Measurements from ENCODE around the gene SARM1.

SARM1 gene

DNA sequence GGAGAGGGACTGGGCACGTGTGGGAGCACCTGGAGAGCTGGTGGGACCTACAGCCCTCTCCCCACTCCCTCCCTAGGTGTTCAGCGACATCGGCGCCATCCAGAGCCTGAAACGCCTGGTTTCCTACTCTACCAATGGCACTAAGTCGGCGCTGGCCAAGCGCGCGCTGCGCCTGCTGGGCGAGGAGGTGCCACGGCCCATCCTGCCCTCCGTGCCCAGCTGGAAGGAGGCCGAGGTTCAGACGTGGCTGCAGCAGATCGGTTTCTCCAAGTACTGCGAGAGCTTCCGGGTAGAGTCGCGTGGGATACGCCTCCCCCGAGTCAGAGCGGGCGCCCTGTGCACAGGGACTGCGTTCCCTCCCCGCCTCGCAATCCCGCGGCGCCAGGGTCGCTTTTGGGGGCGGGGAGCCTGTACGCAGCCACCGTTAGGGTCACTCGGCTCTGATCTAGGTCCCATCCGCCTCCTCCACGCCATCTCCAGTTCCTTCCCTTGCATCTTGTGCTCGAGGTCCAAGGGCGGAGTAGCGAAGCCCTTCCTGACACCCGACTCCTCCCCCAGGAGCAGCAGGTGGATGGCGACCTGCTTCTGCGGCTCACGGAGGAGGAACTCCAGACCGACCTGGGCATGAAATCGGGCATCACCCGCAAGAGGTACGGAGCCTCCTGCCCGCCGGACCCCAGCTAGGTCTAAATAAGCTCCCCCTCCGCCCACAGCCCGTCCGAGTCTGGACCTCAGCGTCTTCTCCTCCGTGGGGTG is 13.0 kb downstream of the SARM1 start:
- peaks cover 42% of the 10 kb centered on the region for H3K27me3 ChIP-seq (ENCODE audit: control insufficient read depth, insufficient read depth, low read length)
- H3K4me3 ChIP-seq (ENCODE audit: low read length), result peak overlapping the region; percentile 56; the same call in 1 of the 2 replicates
- H3K9me3 ChIP-seq (ENCODE audit: control insufficient read depth, insufficient read depth, low read length), result no peaks in the 10 kb centered on the region
- peaks cover 3% of the 10 kb centered on the region for H3K4me1 ChIP-seq (ENCODE audit: control insufficient read depth, insufficient read depth, low read length)
- H3K27ac ChIP-seq (ENCODE audit: low read length), result no peak overlapping the region
- H3K36me3 ChIP-seq (ENCODE audit: control insufficient read depth, insufficient read depth, low read length), result no peaks in the 10 kb centered on the region; the same call in 1 of the 2 replicates
- no CpG with 5 or more reads among the region's 56 CpGs for WGBS (ENCODE audit: insufficient coverage, insufficient read length)
- DNase-seq (ENCODE audit: low read depth, low spot score), result no peak

DNA sequence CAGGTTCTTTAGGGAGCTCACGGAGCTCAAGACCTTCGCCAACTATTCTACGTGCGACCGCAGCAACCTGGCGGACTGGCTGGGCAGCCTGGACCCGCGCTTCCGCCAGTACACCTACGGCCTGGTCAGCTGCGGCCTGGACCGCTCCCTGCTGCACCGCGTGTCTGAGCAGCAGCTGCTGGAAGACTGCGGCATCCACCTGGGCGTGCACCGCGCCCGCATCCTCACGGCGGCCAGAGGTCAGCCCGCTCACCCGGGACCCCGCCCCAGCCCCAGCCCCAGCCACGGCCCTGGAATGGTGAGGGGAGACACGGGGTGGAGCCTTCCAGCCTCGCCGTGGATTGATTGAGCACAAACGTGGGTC is 13.5 kb downstream of the SARM1 start:
- peak overlapping the region; percentile 56; the same call in 1 of the 2 replicates for H3K4me3 ChIP-seq (ENCODE audit: low read length)
- H3K27me3 ChIP-seq (ENCODE audit: control insufficient read depth, insufficient read depth, low read length), result peaks cover 42% of the 10 kb centered on the region
- peaks cover 3% of the 10 kb centered on the region for H3K4me1 ChIP-seq (ENCODE audit: control insufficient read depth, insufficient read depth, low read length)
- H3K9me3 ChIP-seq (ENCODE audit: control insufficient read depth, insufficient read depth, low read length), result no peaks in the 10 kb centered on the region
- H3K27ac ChIP-seq (ENCODE audit: low read length), result no peak overlapping the region
- no peak for DNase-seq (ENCODE audit: low read depth, low spot score)
- H3K36me3 ChIP-seq (ENCODE audit: control insufficient read depth, insufficient read depth, low read length), result no peaks in the 10 kb centered on the region; the same call in 1 of the 2 replicates
- no CpG with 5 or more reads among the region's 29 CpGs for WGBS (ENCODE audit: insufficient coverage, insufficient read length)

DNA sequence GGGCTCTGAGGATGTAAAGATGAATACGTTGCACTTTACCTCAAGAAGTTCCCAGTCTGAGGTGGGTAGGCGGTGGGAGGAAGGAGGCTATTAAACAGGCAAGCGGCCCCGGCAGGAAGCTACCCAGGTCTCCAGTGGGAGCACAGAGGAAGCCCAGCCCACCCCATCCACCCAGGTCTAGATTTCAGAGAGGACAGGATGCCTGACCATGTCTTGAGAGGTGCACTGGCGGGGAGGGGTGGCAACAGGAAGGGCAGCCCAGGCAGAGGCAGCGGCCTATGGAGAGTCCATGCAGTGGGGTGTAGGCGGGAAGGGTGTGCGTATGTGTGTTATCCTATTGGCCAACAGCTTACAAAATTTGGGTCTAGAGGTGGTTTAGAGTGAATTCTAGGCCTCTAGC is 13.9 kb downstream of the SARM1 start:
- WGBS (ENCODE audit: insufficient coverage, insufficient read length), result no CpG with 5 or more reads among the region's 8 CpGs
- Histone ChIP-seq H3K4me1 (ENCODE audit: control insufficient read depth, insufficient read depth, low read length) (peaks cover 3% of the 10 kb centered on the region), H3K36me3 (ENCODE audit: control insufficient read depth, insufficient read depth, low read length) (no peaks in the 10 kb centered on the region; the same call in 1 of the 2 replicates), H3K27me3 (ENCODE audit: control insufficient read depth, insufficient read depth, low read length) (peaks cover 38% of the 10 kb centered on the region), H3K27ac (ENCODE audit: low read length) (no peak overlapping the region), H3K9me3 (ENCODE audit: control insufficient read depth, insufficient read depth, low read length) (no peaks in the 10 kb centered on the region), H3K4me3 (ENCODE audit: low read length) (no peak overlapping the region; the same call in 1 of the 2 replicates)
- DNase-seq (ENCODE audit: low read depth, low spot score), result no peak

DNA sequence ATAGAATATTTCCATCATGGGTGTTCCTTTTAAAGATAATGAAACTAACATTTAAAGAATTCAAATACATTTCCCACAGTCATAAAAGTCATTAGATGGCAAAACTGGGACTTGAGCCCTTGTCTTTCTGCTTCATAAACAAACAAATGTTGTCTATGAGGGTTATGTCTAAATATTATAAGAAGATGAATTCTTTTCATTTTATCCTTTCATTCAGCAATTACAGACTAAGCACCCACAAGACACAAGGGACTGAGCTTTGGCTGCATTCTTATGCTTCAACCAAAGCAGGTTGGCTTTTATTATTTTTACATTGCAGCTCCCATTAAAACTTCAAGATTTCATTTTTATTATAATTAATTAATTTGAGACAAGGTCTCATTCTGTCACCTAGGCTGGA is 14.9 kb downstream of the SARM1 start:
- Histone ChIP-seq H3K9me3 (ENCODE audit: control insufficient read depth, insufficient read depth, low read length) (no peaks in the 10 kb centered on the region), H3K36me3 (ENCODE audit: control insufficient read depth, insufficient read depth, low read length) (no peaks in the 10 kb centered on the region; the same call in 1 of the 2 replicates), H3K4me1 (ENCODE audit: control insufficient read depth, insufficient read depth, low read length) (no peaks in the 10 kb centered on the region; the same call in 1 of the 2 replicates), H3K27ac (ENCODE audit: low read length) (no peak overlapping the region), H3K27me3 (ENCODE audit: control insufficient read depth, insufficient read depth, low read length) (peaks cover 30% of the 10 kb centered on the region; the same call in 1 of the 2 replicates), H3K4me3 (ENCODE audit: low read length) (no peak overlapping the region)
- DNase-seq (ENCODE audit: low read depth, low spot score), result no peak

DNA sequence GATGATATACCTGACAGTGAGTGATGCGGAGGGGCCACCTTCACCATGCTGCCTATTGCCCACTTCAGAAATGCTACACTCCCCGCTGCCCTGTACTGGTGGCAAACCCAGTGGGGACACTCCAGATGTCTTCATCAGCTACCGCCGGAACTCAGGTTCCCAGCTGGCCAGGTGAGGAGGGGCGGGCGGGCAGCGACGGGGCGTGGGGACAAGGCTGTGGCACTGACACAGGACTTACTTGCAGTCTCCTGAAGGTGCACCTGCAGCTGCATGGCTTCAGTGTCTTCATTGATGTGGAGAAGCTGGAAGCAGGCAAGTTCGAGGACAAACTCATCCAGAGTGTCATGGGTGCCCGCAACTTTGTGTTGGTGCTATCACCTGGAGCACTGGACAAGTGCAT is 16.6 kb downstream of the SARM1 start:
- H3K27me3 ChIP-seq (ENCODE audit: control insufficient read depth, insufficient read depth, low read length), result peaks cover 21% of the 10 kb centered on the region; the same call in 1 of the 2 replicates
- DNase-seq (ENCODE audit: low read depth, low spot score), result no peak
- H3K27ac ChIP-seq (ENCODE audit: low read length), result no peak overlapping the region
- H3K36me3 ChIP-seq (ENCODE audit: control insufficient read depth, insufficient read depth, low read length), result no peaks in the 10 kb centered on the region
- no CpG with 5 or more reads among the region's 11 CpGs for WGBS (ENCODE audit: insufficient coverage, insufficient read length)
- no peak overlapping the region for H3K4me3 ChIP-seq (ENCODE audit: low read length)
- no peaks in the 10 kb centered on the region for H3K4me1 ChIP-seq (ENCODE audit: control insufficient read depth, insufficient read depth, low read length)
- H3K9me3 ChIP-seq (ENCODE audit: control insufficient read depth, insufficient read depth, low read length), result no peaks in the 10 kb centered on the region

DNA sequence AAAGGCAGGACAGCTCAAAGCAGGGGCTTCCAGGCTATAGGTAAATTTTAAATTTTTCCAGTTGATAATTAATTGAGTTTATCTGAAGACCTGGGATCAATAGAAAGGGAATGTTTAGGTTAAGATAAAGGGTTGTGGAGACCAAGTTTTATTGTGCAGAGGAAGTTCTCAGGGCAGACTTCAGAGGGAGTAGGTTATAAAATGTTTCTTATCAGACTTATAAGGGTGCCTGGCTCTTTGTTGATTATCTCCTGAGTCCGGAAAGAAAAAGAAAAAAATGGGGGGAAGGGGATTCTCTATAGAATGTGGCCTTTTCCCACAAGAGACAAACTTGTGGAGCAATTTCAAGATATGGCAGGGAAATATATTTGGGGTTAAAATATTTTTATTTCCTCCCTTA is 18.6 kb downstream of the SARM1 start:
- no peaks in the 10 kb centered on the region for H3K4me1 ChIP-seq (ENCODE audit: control insufficient read depth, insufficient read depth, low read length)
- no CpG with 5 or more reads among the region's 1 CpG for WGBS (ENCODE audit: insufficient coverage, insufficient read length)
- H3K9me3 ChIP-seq (ENCODE audit: control insufficient read depth, insufficient read depth, low read length), result no peaks in the 10 kb centered on the region
- no peak overlapping the region for H3K4me3 ChIP-seq (ENCODE audit: low read length)
- no peaks in the 10 kb centered on the region for H3K36me3 ChIP-seq (ENCODE audit: control insufficient read depth, insufficient read depth, low read length)
- no peak for DNase-seq (ENCODE audit: low read depth, low spot score)
- H3K27me3 ChIP-seq (ENCODE audit: control insufficient read depth, insufficient read depth, low read length), result peaks cover 3% of the 10 kb centered on the region; the same call in 1 of the 2 replicates
- no peak overlapping the region for H3K27ac ChIP-seq (ENCODE audit: low read length)

DNA sequence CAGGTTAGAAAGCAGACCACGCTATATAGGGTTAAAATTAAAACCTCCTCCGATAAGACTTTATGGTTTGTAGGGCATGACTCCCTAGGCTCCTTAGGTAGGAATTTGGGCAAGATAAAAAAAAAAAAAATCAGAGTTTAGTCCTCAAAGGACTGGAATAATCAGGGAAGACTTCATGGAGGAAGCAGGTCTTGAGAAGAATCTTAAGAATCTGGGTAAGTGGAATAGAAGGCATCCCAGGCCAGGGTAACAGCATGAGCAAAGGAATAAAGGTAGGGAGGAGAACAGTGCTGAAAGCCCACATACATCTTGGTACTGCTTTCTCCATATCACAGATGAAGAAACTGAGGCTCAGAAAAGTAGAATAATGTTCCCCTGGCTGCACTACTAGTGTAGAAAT is 19.1 kb downstream of the SARM1 start:
- H3K9me3 ChIP-seq (ENCODE audit: control insufficient read depth, insufficient read depth, low read length), result no peaks in the 10 kb centered on the region
- H3K27me3 ChIP-seq (ENCODE audit: control insufficient read depth, insufficient read depth, low read length), result no peaks in the 10 kb centered on the region; the same call in 1 of the 2 replicates
- H3K4me3 ChIP-seq (ENCODE audit: low read length), result no peak overlapping the region
- DNase-seq (ENCODE audit: low read depth, low spot score), result no peak
- no peaks in the 10 kb centered on the region for H3K4me1 ChIP-seq (ENCODE audit: control insufficient read depth, insufficient read depth, low read length)
- no peak overlapping the region for H3K27ac ChIP-seq (ENCODE audit: low read length)
- WGBS (ENCODE audit: insufficient coverage, insufficient read length), result no CpG with 5 or more reads among the region's 2 CpGs
- H3K36me3 ChIP-seq (ENCODE audit: control insufficient read depth, insufficient read depth, low read length), result no peaks in the 10 kb centered on the region

DNA sequence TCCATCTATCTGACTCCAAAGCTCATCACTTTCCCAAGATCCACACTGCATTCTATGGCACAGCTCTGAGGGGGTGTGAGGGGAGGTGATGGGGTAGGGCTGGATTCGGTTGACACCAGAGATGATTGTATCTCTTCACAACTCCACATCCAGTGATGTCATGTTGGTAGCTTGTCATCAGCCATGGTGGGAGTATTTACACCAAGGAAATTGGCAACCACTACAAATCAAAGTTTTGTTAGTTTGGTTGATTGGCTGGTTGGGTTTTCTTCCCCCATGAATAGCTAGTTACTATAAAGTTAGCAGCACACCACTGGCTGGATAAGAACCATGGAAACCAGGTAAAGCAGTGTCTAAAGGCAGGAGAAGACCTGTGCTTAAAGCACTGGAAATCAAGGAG is 19.5 kb downstream of the SARM1 start:
- no CpG with 5 or more reads among the region's 1 CpG for WGBS (ENCODE audit: insufficient coverage, insufficient read length)
- no peaks in the 10 kb centered on the region for H3K36me3 ChIP-seq (ENCODE audit: control insufficient read depth, insufficient read depth, low read length)
- no peaks in the 10 kb centered on the region for H3K9me3 ChIP-seq (ENCODE audit: control insufficient read depth, insufficient read depth, low read length)
- H3K4me1 ChIP-seq (ENCODE audit: control insufficient read depth, insufficient read depth, low read length), result no peaks in the 10 kb centered on the region
- DNase-seq (ENCODE audit: low read depth, low spot score), result no peak
- H3K27me3 ChIP-seq (ENCODE audit: control insufficient read depth, insufficient read depth, low read length), result no peaks in the 10 kb centered on the region
- H3K27ac ChIP-seq (ENCODE audit: low read length), result no peak overlapping the region
- H3K4me3 ChIP-seq (ENCODE audit: low read length), result no peak overlapping the region

DNA sequence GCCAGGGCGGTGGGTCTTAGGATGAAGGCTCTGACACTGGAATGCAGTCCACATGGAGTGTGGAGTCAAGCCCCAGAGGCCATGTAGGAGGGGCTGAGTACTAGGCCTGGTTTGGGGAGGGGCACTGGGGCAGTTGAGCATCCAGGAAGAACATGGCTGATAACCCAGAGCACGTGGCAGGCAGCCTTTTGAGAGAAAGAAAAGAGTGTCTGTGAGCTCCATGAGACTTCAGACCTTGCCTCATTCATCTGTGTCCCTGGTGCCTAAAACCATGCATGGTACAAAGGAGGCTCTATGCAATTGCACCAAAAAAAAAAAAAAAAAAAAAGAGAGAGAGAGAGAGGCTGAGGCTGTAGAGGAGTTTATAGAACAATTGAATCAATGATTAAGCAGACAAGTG is 19.9 kb downstream of the SARM1 start:
- Histone ChIP-seq H3K9me3 (ENCODE audit: control insufficient read depth, insufficient read depth, low read length) (no peaks in the 10 kb centered on the region), H3K36me3 (ENCODE audit: control insufficient read depth, insufficient read depth, low read length) (no peaks in the 10 kb centered on the region), H3K27ac (ENCODE audit: low read length) (no peak overlapping the region), H3K27me3 (ENCODE audit: control insufficient read depth, insufficient read depth, low read length) (no peaks in the 10 kb centered on the region), H3K4me1 (ENCODE audit: control insufficient read depth, insufficient read depth, low read length) (no peaks in the 10 kb centered on the region), H3K4me3 (ENCODE audit: low read length) (no peak overlapping the region)
- no peak for DNase-seq (ENCODE audit: low read depth, low spot score)
- WGBS (ENCODE audit: insufficient coverage, insufficient read length), result no CpG with 5 or more reads among the region's 2 CpGs

DNA sequence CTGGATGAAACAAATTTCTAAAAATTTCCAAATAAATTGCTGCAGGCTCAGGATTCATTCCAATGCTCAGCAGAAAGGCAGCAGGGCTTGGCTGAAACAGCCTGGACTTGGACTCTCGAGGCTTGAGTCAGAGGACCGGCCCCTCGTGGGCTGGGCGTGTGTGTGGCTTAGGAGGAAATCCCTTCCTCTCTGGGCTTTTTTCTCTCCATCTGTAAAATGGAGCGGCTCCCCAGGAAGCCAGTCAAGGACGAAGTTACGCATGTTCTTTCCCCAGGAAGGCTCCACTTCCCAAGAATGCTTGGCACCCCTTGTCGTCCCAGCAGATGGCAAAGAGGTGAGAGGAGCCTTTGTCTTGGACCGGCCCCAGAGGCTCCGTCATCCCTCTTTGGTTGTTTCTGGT is 21.0 kb downstream of the SARM1 start:
- no CpG with 5 or more reads among the region's 10 CpGs for WGBS (ENCODE audit: insufficient coverage, insufficient read length)
- no peaks in the 10 kb centered on the region for H3K36me3 ChIP-seq (ENCODE audit: control insufficient read depth, insufficient read depth, low read length)

More for the DNA sequence above, 21.0 kb downstream of the SARM1 start:
- Histone ChIP-seq H3K4me1 (ENCODE audit: control insufficient read depth, insufficient read depth, low read length) (no peaks in the 10 kb centered on the region), H3K27me3 (ENCODE audit: control insufficient read depth, insufficient read depth, low read length) (no peaks in the 10 kb centered on the region), H3K27ac (ENCODE audit: low read length) (no peak overlapping the region), H3K4me3 (ENCODE audit: low read length) (no peak overlapping the region), H3K9me3 (ENCODE audit: control insufficient read depth, insufficient read depth, low read length) (no peaks in the 10 kb centered on the region)
- DNase-seq (ENCODE audit: low read depth, low spot score), result no peak
